ENCODE results near the gene SYT6.

GRCh38 chr1:114114185-114115094 lies 39.2 kb downstream of the SYT6 start:
- TF ChIP-seq POLR2A (IDR thresholded peaks at IDR 0.05) (no peak), CTCF (IDR thresholded peaks at IDR 0.05) (no peak)

Data from uterus (tissue), 2 donors.